ENCODE data around the gene MYBBP1A.
"Not testable (repeated sequence)": the region's sequence is repeated elsewhere in the genome, so short reads cannot be mapped to it uniquely, and the experiment has no call there.

Gene MYBBP1A
- long read RNA-seq, full-length matches to known transcripts: 33 of 60 reads
- long read RNA-seq, partial matches to known transcripts: 15 of 60 reads
- long read RNA-seq, other reads (novel, unspliced or antisense): 12 of 60 reads

- TF ChIP-seq CTCF (IDR thresholded peaks at IDR 0.05; ENCODE audit: insufficient read depth, low read length) (no peak), GABPA (IDR thresholded peaks at IDR 0.05; ENCODE audit: low read depth) (peak; percentile 79), SPI1 (IDR thresholded peaks at IDR 0.05; ENCODE audit: borderline replicate concordance, low read depth) (peak; percentile 70; the same call in 1 of the 2 replicates), POLR2AphosphoS5 (IDR thresholded peaks at IDR 0.05; ENCODE audit: low read depth) (peak; percentile 64; the same call in 1 of the 2 replicates), REST (IDR thresholded peaks at IDR 0.05; ENCODE audit: insufficient replicate concordance, low read depth) (no peak)
- DNase-seq (ENCODE audit: low read depth in 1 of 2, low spot score in 1 of 2): peak; percentile 83 to 92
- H3K27me3 ChIP-seq (ENCODE audit: insufficient read depth, poor library complexity, severe bottlenecking): no peaks in the 10 kb centered on the region
- peak within 1 kb of the TSS; percentile 89 for H3K4me3 ChIP-seq (replicated peaks; ENCODE audit: insufficient read depth, low read length)
- H3K27ac ChIP-seq (replicated peaks): peak within 1 kb of the TSS; percentile 89
Observed at GRCh38 chr17:4554997-4555799, at the start of gene MYBBP1A. MYBBP1A (minus strand) TSS chr17:4555384; CDS start chr17:4555324, 60 bp downstream.

- not testable (repeated sequence) for DNase-seq (ENCODE audit: low read depth in 1 of 2, low spot score in 1 of 2); H3K27ac ChIP-seq (replicated peaks); H3K27me3 ChIP-seq (ENCODE audit: insufficient read depth, poor library complexity, severe bottlenecking); H3K4me3 ChIP-seq (replicated peaks; ENCODE audit: insufficient read depth, low read length)
Observed at GRCh38 chr17:4604736-4605135, 49.6 kb upstream of the MYBBP1A start.

- no peak overlapping the region for H3K27ac ChIP-seq (replicated peaks)
- TF ChIP-seq CTCF (IDR thresholded peaks at IDR 0.05; ENCODE audit: insufficient read depth, low read length) (no peak), REST (IDR thresholded peaks at IDR 0.05; ENCODE audit: insufficient replicate concordance, low read depth) (no peak), POLR2AphosphoS5 (IDR thresholded peaks at IDR 0.05; ENCODE audit: low read depth) (no peak), SPI1 (IDR thresholded peaks at IDR 0.05; ENCODE audit: borderline replicate concordance, low read depth) (no peak), GABPA (IDR thresholded peaks at IDR 0.05; ENCODE audit: low read depth) (no peak)
- DNase-seq (ENCODE audit: low read depth in 1 of 2, low spot score in 1 of 2): no peak
- H3K4me3 ChIP-seq (replicated peaks; ENCODE audit: insufficient read depth, low read length): no peak overlapping the region
- H3K27me3 ChIP-seq (ENCODE audit: insufficient read depth, poor library complexity, severe bottlenecking): peaks cover 3% of the 10 kb centered on the region
Observed at GRCh38 chr17:4604111-4604644, 49.0 kb upstream of the MYBBP1A start.

- Histone ChIP-seq H3K27ac (replicated peaks) (no peak overlapping the region), H3K27me3 (ENCODE audit: insufficient read depth, poor library complexity, severe bottlenecking) (peaks cover 3% of the 10 kb centered on the region), H3K4me3 (replicated peaks; ENCODE audit: insufficient read depth, low read length) (no peak overlapping the region)
- no peak for TF ChIP-seq SPI1 (IDR thresholded peaks at IDR 0.05; ENCODE audit: borderline replicate concordance, low read depth)
- no peak for TF ChIP-seq GABPA (IDR thresholded peaks at IDR 0.05; ENCODE audit: low read depth)
- TF ChIP-seq REST (IDR thresholded peaks at IDR 0.05; ENCODE audit: insufficient replicate concordance, low read depth): no peak
- TF ChIP-seq CTCF (IDR thresholded peaks at IDR 0.05; ENCODE audit: insufficient read depth, low read length): no peak
- no peak for TF ChIP-seq POLR2AphosphoS5 (IDR thresholded peaks at IDR 0.05; ENCODE audit: low read depth)
- DNase-seq (ENCODE audit: low read depth in 1 of 2, low spot score in 1 of 2): no peak
Observed at GRCh38 chr17:4602041-4602440, 46.9 kb upstream of the MYBBP1A start.
